MCF 10A (cell line): Measurements from ENCODE around the gene NAA25. TPM values are rescaled to one million over a fixed set of nuclear protein-coding genes. Genes with fewer than 3 reads are reported as not detected.

ENCODE experiments used
- BruUV-seq: library from RNA; stranded (reverse); fragments of 400-500 nt; replicated peaks from 2 replicates; lab custom pipeline; 2021; lab: Mats Ljungman, UMichigan
- CTCF ChIA-PET: fragments of 300-600 bp; sonication (Branson Sonifier 250); formaldehyde crosslinking; extraction: SDS; loops from one replicate; lab custom pipeline; 2021; ENCODE audit warnings: antibody characterized with exemption, inconsistent platforms; lab: Yijun Ruan, JAX
- POLR2A ChIA-PET: fragments of 300-600, 350-650 bp; sonication (Branson Sonifier 250); formaldehyde crosslinking; extraction: SDS; loops from one replicate; lab custom pipeline; 2020; ENCODE audit warnings: antibody characterized with exemption, inconsistent platforms; lab: Yijun Ruan, JAX
- DNase-seq: peaks from one replicate; pipeline ENCODE4 v3.0.0-alpha.2; 2018; ENCODE audit not compliant: unreplicated experiment
- H3K27ac Mint-ChIP-seq: one replicate; pipeline ENCODE4 v1.8.0; 2022; ENCODE audit warnings: mild to moderate bottlenecking, low read depth, mixed read lengths; ENCODE audit not compliant: unreplicated experiment
- H3K27me3 Mint-ChIP-seq: one replicate; pipeline ENCODE4 v1.8.0; 2022; ENCODE audit warnings: mixed read lengths; ENCODE audit not compliant: insufficient read depth, unreplicated experiment
- H3K36me3 Mint-ChIP-seq: one replicate; pipeline ENCODE4 v1.8.0; 2022; ENCODE audit warnings: mild to moderate bottlenecking, moderate library complexity, mixed read lengths; ENCODE audit not compliant: insufficient read depth, unreplicated experiment
- H3K4me1 Mint-ChIP-seq: one replicate; pipeline ENCODE4 v1.8.0; 2022; ENCODE audit warnings: mixed read lengths; ENCODE audit not compliant: insufficient read depth, unreplicated experiment
- H3K4me3 Mint-ChIP-seq: one replicate; pipeline ENCODE4 v1.8.0; 2022; ENCODE audit warnings: mild to moderate bottlenecking, moderate library complexity, mixed read lengths; ENCODE audit not compliant: unreplicated experiment
- H3K9me3 Mint-ChIP-seq: one replicate; pipeline ENCODE4 v1.8.0; 2022; ENCODE audit warnings: mixed read lengths; ENCODE audit not compliant: unreplicated experiment
- CTCF ChIP-seq: fragments of 200-600 bp; IDR thresholded peaks from one replicate; pipeline ENCODE4 v1.8.0; 2022; ENCODE audit warnings: antibody characterized with exemption, mild to moderate bottlenecking; ENCODE audit not compliant: unreplicated experiment
- intact Hi-C: fragments of 100-400 bp; cut with micrococcal nuclease; formaldehyde crosslinking; loops from 2 replicates; pipeline ENCODE4 v1.14.1; 2022
- total RNA-seq: library from RNA; stranded (reverse); gene quantifications from 2 replicates; pipeline ENCODE4 v1.2.3, GENCODE V29; 2022

The NAA25 gene
- total RNA-seq, 1 experiment from 2014 or later, result 39.2 TPM

GRCh38 chr12:112096070-112096469, 12.5 kb downstream of the NAA25 start:
- ChIA-PET POLR2A (interaction anchor here (0.7 to 3.1 kb wide), 5 partner anchors 9 to 925 kb away, joined by 4 to 33 read pairs (median 5); partner anchors contain the start of genes NAA25 and TRAFD1), CTCF (interaction anchor here (1.1 kb wide), 1 partner anchor 12 kb away, joined by 3 read pairs; no protein-coding TSS in a partner anchor)
- no peak for TF ChIP-seq CTCF
- H3K4me3 Mint-ChIP-seq, result no peak overlapping the region
- H3K36me3 Mint-ChIP-seq, result peaks cover 82% of the 10 kb centered on the region
- peak overlapping the region; percentile 65 for H3K27ac Mint-ChIP-seq
- H3K27me3 Mint-ChIP-seq, result no peaks in the 10 kb centered on the region
- H3K4me1 Mint-ChIP-seq, result peaks cover 24% of the 10 kb centered on the region
- BruUV-seq, result no TSS peak
- intact Hi-C loops, result no loop called here
- DNase-seq, result no peak
- H3K9me3 Mint-ChIP-seq, result no peaks in the 10 kb centered on the region

- BruUV-seq, result no TSS peak
- Mint-ChIP-seq H3K4me1 (peaks cover 21% of the 10 kb centered on the region), H3K36me3 (peaks cover 74% of the 10 kb centered on the region), H3K27ac (peak overlapping the region; percentile 57), H3K27me3 (no peaks in the 10 kb centered on the region), H3K4me3 (no peak overlapping the region), H3K9me3 (no peaks in the 10 kb centered on the region)
- intact Hi-C loops, result no loop called here
- no peak for DNase-seq
- TF ChIP-seq CTCF, result no peak
- ChIA-PET CTCF (interaction anchor here (0.6 to 1.4 kb wide), 2 partner anchors 16 to 21 kb away, joined by 3 read pairs; no protein-coding TSS in a partner anchor), POLR2A (interaction anchor here (1.1 kb wide), 1 partner anchor 18 kb away, joined by 3 read pairs; no protein-coding TSS in a partner anchor)
Measured at GRCh38 chr12:112091563-112091962, 17.0 kb downstream of the NAA25 start.

- no peak for DNase-seq
- H3K4me1 Mint-ChIP-seq, result peaks cover 12% of the 10 kb centered on the region
- intact Hi-C loops, result no loop called here
- TF ChIP-seq CTCF, result no peak
- TSS peak; percentile 3 for BruUV-seq
- H3K36me3 Mint-ChIP-seq, result peaks cover 88% of the 10 kb centered on the region
- H3K9me3 Mint-ChIP-seq, result no peaks in the 10 kb centered on the region
- no peak overlapping the region for H3K27ac Mint-ChIP-seq
- no peaks in the 10 kb centered on the region for H3K27me3 Mint-ChIP-seq
- ChIA-PET POLR2A (interaction anchor here (1.3 kb wide), 4 partner anchors 9 to 25 kb away, joined by 3 to 5 read pairs (median 4); partner anchors contain the start of gene NAA25), CTCF (interaction anchor here (1.2 kb wide), 1 partner anchor 20 kb away, joined by 3 read pairs; no protein-coding TSS in a partner anchor)
- no peak overlapping the region for H3K4me3 Mint-ChIP-seq
Measured at GRCh38 chr12:112087851-112088250, 20.7 kb downstream of the NAA25 start.

- peak; percentile 6 for TF ChIP-seq CTCF
- Mint-ChIP-seq H3K27me3 (no peaks in the 10 kb centered on the region), H3K9me3 (no peaks in the 10 kb centered on the region), H3K4me3 (no peak overlapping the region), H3K27ac (no peak overlapping the region), H3K4me1 (peaks cover 12% of the 10 kb centered on the region), H3K36me3 (peaks cover 88% of the 10 kb centered on the region)
- intact Hi-C loops, result no loop called here
- BruUV-seq, result no TSS peak
- POLR2A ChIA-PET, result interaction anchor here (0.6 to 1.3 kb wide), 6 partner anchors 10 to 75 kb away, joined by 3 to 5 read pairs (median 3); partner anchors contain the start of gene NAA25
- CTCF ChIA-PET, result interaction anchor here (0.6 to 0.8 kb wide), 6 partner anchors 15 to 1486 kb away, joined by 3 to 5 read pairs (median 4); no protein-coding TSS in a partner anchor
- DNase-seq, result no peak
Measured at GRCh38 chr12:112087055-112087850, 21.3 kb downstream of the NAA25 start.
